HG03060 (cell line): ENCODE results near the gene CEP41.
"Not testable (repeated sequence)": the region's sequence is repeated elsewhere in the genome, so short reads cannot be mapped to it uniquely, and the experiment has no call there.

Experiments used
- ATAC-seq: cut with Tn5 transposase; IDR thresholded peaks from one replicate; pipeline ENCODE4 v1.9.1; 2021; ENCODE audit warnings: low read depth, moderate number of reproducible peaks; ENCODE audit not compliant: unreplicated experiment

Gene CEP41

GRCh38 chr7:130377178-130377577 is 63.6 kb downstream of the CEP41 start:
- no peak for ATAC-seq

GRCh38 chr7:130376461-130376860 is 64.4 kb downstream of the CEP41 start:
- not testable (repeated sequence) for ATAC-seq

GRCh38 chr7:130374507-130374906 is 66.3 kb downstream of the CEP41 start:
- no peak for ATAC-seq

GRCh38 chr7:130372402-130373165 is 68.2 kb downstream of the CEP41 start:
- no peak for ATAC-seq

- no peak for ATAC-seq
Observed at GRCh38 chr7:130371046-130371445, 69.8 kb downstream of the CEP41 start.

- ATAC-seq, result no peak
Observed at GRCh38 chr7:130369831-130370550, 70.8 kb downstream of the CEP41 start.

GRCh38 chr7:130369110-130369711 is 71.6 kb downstream of the CEP41 start:
- ATAC-seq, result no peak

- ATAC-seq, result no peak
Observed at GRCh38 chr7:130367836-130368746, 72.7 kb downstream of the CEP41 start.

- no peak for ATAC-seq
Observed at GRCh38 chr7:130367088-130367755, 73.6 kb downstream of the CEP41 start.

- ATAC-seq, result no peak
Observed at GRCh38 chr7:130366564-130366963, 74.3 kb downstream of the CEP41 start.

- ATAC-seq, result peak; percentile 35
Observed at GRCh38 chr7:130365511-130366441, 75.0 kb downstream of the CEP41 start.

- ATAC-seq, result no peak
Observed at GRCh38 chr7:130365088-130365487, 75.7 kb downstream of the CEP41 start.

- ATAC-seq, result no peak
Observed at GRCh38 chr7:130364451-130364850, 76.4 kb downstream of the CEP41 start.

- no peak for ATAC-seq
Observed at GRCh38 chr7:130363026-130363847, 77.6 kb downstream of the CEP41 start.

GRCh38 chr7:130362251-130362816 is 78.5 kb downstream of the CEP41 start:
- ATAC-seq, result no peak

- no peak for ATAC-seq
Observed at GRCh38 chr7:130361681-130362080, 79.1 kb downstream of the CEP41 start.

- no peak for ATAC-seq
Observed at GRCh38 chr7:130360518-130360917, 80.3 kb downstream of the CEP41 start.
